Glutamatergic neuron (in vitro differentiated cells): ENCODE results near the gene BDH1. TPM values are rescaled to one million over a fixed set of nuclear protein-coding genes. Genes with fewer than 3 reads are reported as not detected.
A peak's percentile ranks its signal among the peaks of the same experiment; 100 is the strongest.

Experiments
- DNase-seq: peaks from one replicate; pipeline ENCODE4 v3.0.0; 2022
- H3K27ac Mint-ChIP-seq: one replicate; pipeline ENCODE4 v1.8.0; 2020; ENCODE audit warnings: mild to moderate bottlenecking, mixed read lengths, inconsistent platforms; ENCODE audit not compliant: unreplicated experiment
- H3K27me3 Mint-ChIP-seq: one replicate; pipeline ENCODE4 v1.8.0; 2020; ENCODE audit warnings: mild to moderate bottlenecking, moderate library complexity, mixed read lengths, inconsistent platforms; ENCODE audit not compliant: unreplicated experiment
- H3K36me3 Mint-ChIP-seq: one replicate; pipeline ENCODE4 v1.8.0; 2020; ENCODE audit warnings: mild to moderate bottlenecking, mixed read lengths, inconsistent platforms; ENCODE audit not compliant: unreplicated experiment
- H3K4me1 Mint-ChIP-seq: one replicate; pipeline ENCODE4 v1.8.0; 2020; ENCODE audit warnings: mild to moderate bottlenecking, low read depth, mixed read lengths, inconsistent platforms; ENCODE audit not compliant: unreplicated experiment
- H3K4me3 Mint-ChIP-seq: one replicate; pipeline ENCODE4 v1.8.0; 2020; ENCODE audit warnings: mild to moderate bottlenecking, mixed read lengths, inconsistent platforms; ENCODE audit not compliant: unreplicated experiment
- H3K9me3 Mint-ChIP-seq: one replicate; pipeline ENCODE4 v1.8.0; 2020; ENCODE audit warnings: mild to moderate bottlenecking, moderate library complexity, mixed read lengths, inconsistent platforms; ENCODE audit not compliant: unreplicated experiment
- CTCF ChIP-seq: fragments of 200-600 bp; sonication (generic); IDR thresholded peaks from one replicate; pipeline ENCODE4 v1.5.0; 2021; ENCODE audit not compliant: partially characterized antibody, unreplicated experiment
- total RNA-seq: library from RNA; stranded (reverse); fragmentation: NEBNext Ultra II Directional; extraction: Animal tissue kit (Norgen Biotek cat#: 25700); gene quantifications from one replicate; pipeline ENCODE4 v1.2.1, GENCODE V29; 2021; ENCODE audit not compliant: unreplicated experiment

BDH1 gene
- total RNA-seq, 1 donor from 2014 or later: 19.4 TPM

GRCh38 chr3:197490098-197491058 is 65.4 kb downstream of the BDH1 start:
- DNase-seq: no peak
- peaks cover 5% of the 10 kb centered on the region for H3K36me3 Mint-ChIP-seq
- H3K27ac Mint-ChIP-seq: no peak overlapping the region
- TF ChIP-seq CTCF: no peak
- peak overlapping the region; percentile 46 for H3K4me3 Mint-ChIP-seq
- peaks cover 6% of the 10 kb centered on the region for H3K9me3 Mint-ChIP-seq
- H3K4me1 Mint-ChIP-seq: peaks cover 37% of the 10 kb centered on the region
- peaks cover 3% of the 10 kb centered on the region for H3K27me3 Mint-ChIP-seq

DNA sequence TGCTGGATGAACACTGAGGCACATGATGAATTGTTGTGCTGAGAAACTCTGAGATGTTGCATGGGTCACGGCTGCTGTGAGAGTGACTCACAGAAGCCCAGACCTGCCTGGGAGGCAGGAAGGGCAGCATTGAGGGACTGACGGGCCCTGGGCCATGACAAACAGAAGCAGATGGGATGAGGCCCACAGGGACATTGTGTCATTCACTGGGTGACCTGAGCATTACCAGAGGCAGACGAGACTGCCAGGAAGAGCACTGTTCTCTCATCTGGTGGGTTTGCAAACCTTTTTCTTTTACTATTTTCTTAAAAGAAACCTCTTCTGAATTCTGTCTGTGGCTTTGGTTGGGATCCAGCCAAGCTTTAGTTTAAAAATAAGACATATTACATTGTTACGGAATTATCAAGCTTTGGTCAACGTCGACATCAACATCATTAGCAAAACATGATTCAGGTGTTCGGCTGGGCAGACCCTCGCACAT is 67.8 kb downstream of the BDH1 start:
- peak; percentile 66 for DNase-seq
- Mint-ChIP-seq H3K27me3 (no peaks in the 10 kb centered on the region), H3K4me3 (peak overlapping the region; percentile 76), H3K27ac (peak overlapping the region; percentile 97), H3K9me3 (peaks cover 3% of the 10 kb centered on the region), H3K36me3 (no peaks in the 10 kb centered on the region), H3K4me1 (peaks cover 33% of the 10 kb centered on the region)
- TF ChIP-seq CTCF: no peak

DNA sequence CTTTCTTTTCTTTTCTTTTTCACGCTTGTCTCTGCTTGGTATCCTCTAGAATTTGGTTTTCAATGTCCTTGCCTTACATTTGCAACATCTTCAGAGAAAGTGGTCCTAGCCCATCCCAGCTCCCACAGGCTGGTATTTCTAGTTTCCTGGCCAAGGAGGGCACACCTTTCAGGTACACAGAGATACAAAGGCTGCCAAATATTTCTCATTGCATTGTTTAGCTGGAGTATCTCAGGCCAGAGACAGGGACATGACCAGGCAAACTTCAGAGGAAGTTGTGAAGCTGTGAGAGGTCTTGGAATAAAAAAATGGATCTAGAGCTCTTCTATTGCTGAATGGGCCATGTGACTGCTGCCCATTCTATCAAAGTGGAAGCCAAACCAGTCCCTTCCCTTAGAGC is 68.9 kb downstream of the BDH1 start:
- no peak for TF ChIP-seq CTCF
- Mint-ChIP-seq H3K36me3 (no peaks in the 10 kb centered on the region), H3K9me3 (peaks cover 5% of the 10 kb centered on the region), H3K27me3 (no peaks in the 10 kb centered on the region), H3K27ac (peak overlapping the region; percentile 77), H3K4me3 (no peak overlapping the region), H3K4me1 (peaks cover 37% of the 10 kb centered on the region)
- DNase-seq: no peak

GRCh38 chr3:197485143-197485542 is 70.6 kb downstream of the BDH1 start:
- no peak overlapping the region for H3K27ac Mint-ChIP-seq
- H3K27me3 Mint-ChIP-seq: peaks cover 4% of the 10 kb centered on the region
- H3K9me3 Mint-ChIP-seq: peaks cover 5% of the 10 kb centered on the region
- H3K4me3 Mint-ChIP-seq: no peak overlapping the region
- TF ChIP-seq CTCF: no peak
- H3K4me1 Mint-ChIP-seq: peaks cover 33% of the 10 kb centered on the region
- DNase-seq: no peak
- no peaks in the 10 kb centered on the region for H3K36me3 Mint-ChIP-seq
